ENCODE data around the gene FARS2.

DNA sequence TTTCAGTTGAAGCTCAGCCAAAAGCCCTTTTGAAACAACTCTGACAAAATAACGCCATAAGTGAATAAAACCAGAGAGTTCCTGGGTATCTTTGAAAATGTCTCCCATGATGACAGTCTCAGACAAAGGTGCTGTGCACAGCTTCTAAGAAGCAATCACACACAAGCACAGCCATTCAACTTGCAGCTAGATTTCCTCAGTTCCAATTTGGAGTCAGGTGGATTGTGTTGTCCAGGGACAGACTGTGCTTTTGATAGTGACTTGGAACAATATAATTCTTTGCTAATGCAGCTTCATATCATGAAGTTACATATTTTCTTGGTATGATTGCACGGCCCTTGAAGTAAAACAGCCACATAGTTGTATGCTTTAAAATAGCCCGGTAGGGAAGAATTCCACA lies 105.6 kb downstream of the FARS2 start:
- TF ChIP-seq CTCF (IDR thresholded peaks at IDR 0.05) (no peak), POLR2AphosphoS5 (IDR thresholded peaks at IDR 0.05) (no peak), EP300 (IDR thresholded peaks at IDR 0.05) (no peak)
